Measurements from ENCODE around the gene NR1I3. TPM values are rescaled to one million over a fixed set of nuclear protein-coding genes. Genes with fewer than 3 reads are reported as not detected.

NR1I3 gene
- total RNA-seq, 1 donor from 2014 or later: 0.47 TPM

DNA sequence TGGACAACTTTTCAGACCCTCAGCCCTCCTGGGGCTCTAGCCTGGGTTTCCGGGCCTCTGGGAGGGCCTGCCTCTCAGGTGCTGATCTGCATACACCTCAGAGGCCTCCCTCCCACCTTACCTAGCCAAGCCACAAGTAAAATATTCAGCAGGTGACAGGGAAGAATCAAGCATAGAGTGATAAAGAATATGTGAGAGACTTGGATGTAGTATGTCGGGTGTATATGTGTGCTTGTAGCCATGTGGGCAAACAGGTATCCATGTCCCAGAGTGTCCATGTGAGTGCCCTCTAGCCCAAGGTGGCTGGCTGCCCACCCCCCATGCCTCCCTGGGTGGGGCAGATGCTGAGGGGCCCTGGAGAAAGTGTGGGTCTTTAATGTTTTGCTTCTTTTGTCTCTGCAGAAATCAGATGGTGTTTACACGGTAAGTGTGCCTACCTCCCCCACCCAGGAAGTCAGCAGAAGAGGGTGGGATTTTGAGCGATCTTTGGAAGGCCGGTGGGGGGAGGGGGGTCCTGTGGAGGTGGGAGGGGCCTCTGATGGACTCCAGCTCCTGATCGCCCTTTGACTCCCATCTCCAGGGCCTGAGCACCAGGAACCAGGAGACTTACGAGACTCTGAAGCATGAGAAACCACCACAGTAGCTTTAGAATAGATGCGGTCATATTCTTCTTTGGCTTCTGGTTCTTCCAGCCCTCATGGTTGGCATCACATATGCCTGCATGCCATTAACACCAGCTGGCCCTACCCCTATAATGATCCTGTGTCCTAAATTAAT lies 19.5 kb downstream of the NR1I3 start:
- DNase-seq: no peak

GRCh38 chr1:161217831-161218230 lies 20.2 kb downstream of the NR1I3 start:
- no peak for DNase-seq

- no peak for DNase-seq
Measured at GRCh38 chr1:161216945-161217712, 20.9 kb downstream of the NR1I3 start.

DNA sequence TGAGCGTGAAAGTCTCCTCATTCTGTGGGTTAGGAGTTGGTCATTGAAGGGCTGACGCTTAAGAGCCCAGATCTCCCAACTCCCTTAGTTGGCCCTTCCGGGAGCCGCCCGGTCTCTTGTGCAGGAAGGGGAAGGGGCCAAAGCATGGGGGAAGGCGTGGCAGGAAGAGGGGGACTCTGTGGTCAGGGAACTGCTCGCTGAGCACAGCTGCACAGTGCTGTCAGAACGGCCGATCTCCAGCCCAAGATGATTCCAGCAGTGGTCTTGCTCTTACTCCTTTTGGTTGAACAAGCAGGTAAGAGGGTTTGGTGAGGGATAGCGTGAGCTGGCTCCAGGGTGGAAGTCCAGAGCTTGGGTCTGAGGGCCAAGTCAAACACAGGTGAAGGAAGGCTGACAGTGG lies 22.9 kb downstream of the NR1I3 start, which contains the start of gene FCER1G:
Gene FCER1G (plus strand): TSS at position 220 of the 400 bp plus-strand sequence. CDS start 27 bp downstream, at position 247.
- no peak for DNase-seq

- DNase-seq: no peak
Measured at GRCh38 chr1:161214369-161214768, 23.6 kb downstream of the NR1I3 start.

- DNase-seq: peak; percentile 60
Measured at GRCh38 chr1:161209790-161210409, 28.1 kb downstream of the NR1I3 start.

DNA sequence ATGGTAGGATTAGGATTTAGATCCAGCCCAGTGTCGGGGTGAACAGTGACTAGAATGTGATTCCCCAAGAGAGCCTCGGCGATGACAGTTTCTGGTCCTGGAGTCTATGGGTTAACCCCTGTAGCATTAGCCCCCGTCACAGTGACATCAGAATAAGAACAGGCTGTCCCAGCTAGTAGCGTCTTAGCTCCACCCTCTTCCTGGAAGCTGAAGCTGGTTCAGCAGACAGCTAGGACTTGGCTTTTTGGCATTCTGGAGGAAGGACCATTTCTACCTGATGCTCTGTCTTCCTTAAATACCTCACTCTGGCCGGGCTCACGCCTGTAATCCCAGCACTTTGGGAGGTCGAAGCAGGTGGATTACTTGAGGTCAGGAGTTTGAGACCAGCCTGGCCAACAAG lies 30.8 kb downstream of the NR1I3 start:
- no peak for DNase-seq

- DNase-seq: no peak
Measured at GRCh38 chr1:161206411-161207140, 31.4 kb downstream of the NR1I3 start.

DNA sequence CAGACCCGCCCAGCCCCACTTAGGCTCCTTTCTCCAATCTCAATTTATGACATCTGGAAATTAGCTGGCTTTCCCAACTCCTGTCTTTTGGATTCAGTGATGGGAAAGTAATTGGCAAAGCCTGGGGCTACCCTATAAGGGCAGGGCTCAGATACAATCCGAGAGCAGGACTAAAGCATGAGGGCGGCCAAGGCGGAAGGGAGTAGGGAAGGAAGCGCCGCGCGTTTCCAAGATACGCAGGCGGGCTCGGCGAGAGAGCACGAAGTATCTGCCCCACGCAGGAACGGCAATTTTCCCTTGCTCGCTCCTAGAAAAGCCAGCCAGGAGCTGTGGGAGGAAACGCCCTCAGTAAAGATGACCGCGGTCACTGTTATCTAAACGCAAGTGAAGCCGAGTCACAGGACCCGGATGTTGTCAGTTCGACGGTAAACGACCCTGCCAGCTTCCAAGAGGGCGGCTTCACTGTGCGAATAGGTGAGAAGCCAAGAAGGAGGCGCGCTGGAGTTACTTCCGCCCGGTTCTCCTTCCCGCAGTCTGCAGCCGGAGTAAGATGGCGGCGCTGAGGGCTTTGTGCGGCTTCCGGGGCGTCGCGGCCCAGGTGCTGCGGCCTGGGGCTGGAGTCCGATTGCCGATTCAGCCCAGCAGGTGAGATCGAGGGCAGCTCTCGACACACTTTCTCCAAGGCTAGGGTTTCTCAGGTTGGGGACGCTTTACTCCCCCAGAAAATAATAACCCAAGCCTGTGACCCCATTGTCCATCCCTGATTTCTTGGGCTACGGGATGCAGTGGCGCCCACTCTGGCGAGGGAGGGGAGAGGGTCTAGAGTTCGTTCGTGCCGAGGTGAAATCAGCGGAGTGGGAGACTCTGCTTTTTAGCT lies 35.9 kb downstream of the NR1I3 start, which contains the start of gene NDUFS2:
Gene NDUFS2 (plus strand): TSS at position 532 of the 877 bp plus-strand sequence. CDS start 19 bp downstream, at position 551.
- peak; percentile 97 for DNase-seq

DNA sequence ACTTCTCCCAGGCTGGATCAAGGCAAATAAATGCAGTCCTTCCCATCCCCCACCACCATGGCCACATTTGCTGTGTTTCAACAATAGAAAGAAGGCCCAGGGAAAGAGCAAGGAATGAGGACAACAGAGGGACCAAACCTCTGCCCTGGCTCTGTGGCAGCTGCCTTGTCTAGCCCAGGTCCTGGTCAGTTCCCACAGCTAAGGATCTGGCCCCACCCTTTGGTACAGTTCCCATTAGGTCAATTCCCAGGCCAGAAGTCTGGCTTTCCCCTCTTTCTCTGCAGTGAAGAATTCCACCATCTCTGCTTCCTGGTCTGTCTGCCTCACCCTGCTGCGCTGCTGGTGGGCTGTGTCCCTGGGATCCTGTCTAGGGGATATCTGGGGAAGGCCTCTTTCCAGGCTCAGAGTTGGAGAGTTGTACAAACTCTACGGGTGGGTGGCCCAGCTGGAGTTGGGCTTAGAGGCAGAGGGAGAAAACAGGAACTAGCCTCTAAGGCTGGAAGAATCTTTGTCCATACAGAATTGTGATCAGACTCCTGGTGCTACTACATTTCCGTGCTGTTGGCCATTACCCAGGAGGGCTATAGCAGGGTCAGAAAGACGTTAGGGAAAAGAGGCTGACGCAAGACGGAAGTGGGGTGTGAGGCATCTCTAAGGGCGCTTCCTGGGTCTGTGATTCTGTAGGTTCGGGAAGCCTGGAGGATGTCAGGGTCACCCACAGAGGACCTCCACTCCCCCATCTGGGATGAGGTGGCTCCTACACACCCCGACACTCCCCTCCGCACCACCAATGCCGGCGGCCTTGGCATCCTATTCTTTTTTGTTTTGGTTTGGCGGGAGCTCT lies 36.8 kb downstream of the NR1I3 start:
- no peak for DNase-seq

- peak; percentile 57 for DNase-seq
Measured at GRCh38 chr1:161200421-161200991, 37.5 kb downstream of the NR1I3 start.

- DNase-seq: no peak
Measured at GRCh38 chr1:161199506-161200139, 38.4 kb downstream of the NR1I3 start.

DNA sequence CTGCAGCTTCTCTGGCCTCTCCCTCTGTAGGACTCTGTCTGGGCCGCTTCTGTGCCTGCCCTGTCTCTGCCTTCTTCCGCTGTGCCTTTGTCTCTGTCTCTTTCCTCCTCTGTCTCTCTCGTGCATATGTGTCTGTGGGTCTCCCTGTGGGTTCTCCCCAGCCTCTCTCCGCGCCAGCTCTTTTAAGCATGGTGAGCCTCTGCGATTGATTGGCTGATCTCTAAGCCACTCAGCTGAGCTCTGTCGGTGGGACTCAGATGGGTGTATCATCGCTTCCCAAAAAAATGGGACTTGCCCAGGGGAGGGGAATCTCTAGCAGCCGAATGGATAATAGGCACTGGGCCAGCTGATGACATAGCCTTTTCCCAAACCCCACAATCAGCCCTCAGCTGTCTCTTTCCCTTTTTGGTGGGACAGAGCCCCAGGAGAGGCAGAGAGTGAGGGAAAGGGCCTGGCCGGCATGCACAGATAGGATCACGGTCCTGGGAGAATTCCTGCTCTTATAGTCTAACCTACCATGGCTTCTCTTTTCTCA lies 39.0 kb downstream of the NR1I3 start, which contains the start of gene ADAMTS4:
Gene ADAMTS4 (minus strand): TSS at position 158 of the 535 bp plus-strand sequence. CDS start 427 bp downstream, outside the sequence.
- DNase-seq: peak; percentile 81

- peak; percentile 36 for DNase-seq
Measured at GRCh38 chr1:161198194-161198896, 39.7 kb downstream of the NR1I3 start.

GRCh38 chr1:161197560-161198193 lies 40.3 kb downstream of the NR1I3 start:
- DNase-seq: no peak

DNA sequence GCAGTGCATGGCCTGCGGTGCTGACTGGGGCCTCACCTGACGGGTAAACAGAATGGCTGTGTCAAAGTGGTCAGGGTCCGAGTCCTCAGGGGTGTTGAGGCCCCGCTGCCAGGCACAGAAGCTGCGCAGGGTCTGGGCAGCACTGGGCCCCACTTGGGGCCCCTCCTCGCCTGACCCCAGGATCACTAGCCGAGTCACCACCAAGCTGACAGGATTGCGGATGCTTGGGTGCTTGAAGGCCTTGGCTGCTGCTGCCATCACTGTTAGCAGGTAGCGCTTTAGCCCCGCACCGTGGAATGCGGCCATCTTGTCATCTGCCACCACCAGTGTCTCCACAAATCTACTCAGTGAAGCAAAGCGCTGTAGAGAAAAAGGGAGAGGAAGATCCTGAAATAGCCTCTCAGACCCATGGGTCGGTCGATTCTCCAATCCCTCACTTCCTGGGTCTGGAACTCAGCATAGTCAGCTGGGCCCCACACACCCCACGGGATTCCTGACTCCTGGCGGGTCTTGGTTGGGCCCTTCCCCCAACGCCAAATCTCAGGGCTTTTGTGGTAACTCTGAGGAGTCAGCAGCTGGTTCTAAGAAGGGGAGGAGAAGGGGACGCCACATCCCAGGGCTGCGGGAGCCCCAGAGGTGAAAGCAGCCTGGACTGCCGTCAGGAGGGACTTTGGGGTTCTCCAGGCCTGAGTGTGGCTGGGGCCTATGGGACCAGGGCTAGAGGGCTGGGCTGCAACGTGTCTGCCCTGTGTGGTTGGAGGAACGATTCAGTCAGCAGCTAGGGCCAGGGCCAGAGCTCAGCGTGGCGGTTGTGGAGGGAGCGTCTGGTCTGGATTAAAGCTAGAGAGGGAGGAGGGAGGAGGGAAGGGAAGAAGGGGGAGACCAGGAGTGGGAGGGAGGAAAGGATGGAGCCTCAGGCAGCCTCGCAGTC lies 41.2 kb downstream of the NR1I3 start:
- DNase-seq: no peak
